M059J (cell line): ENCODE data around the gene BMI1. TPM values are rescaled to one million over a fixed set of nuclear protein-coding genes. Genes with fewer than 3 reads are reported as not detected.

Experiments used
- DNase-seq: peaks from one replicate; pipeline ENCODE4 v3.0.0-alpha.2; 2012; ENCODE audit warnings: low read depth
- total RNA-seq: library from RNA; depleted of rRNA; stranded (reverse); fragments of >200 nt; shearing (Covaris generic); gene quantifications from 2 replicates; pipeline ENCODE4 v1.2.3, GENCODE V29; 2014; rRNA removed

BMI1 gene
- total RNA-seq, 1 experiment from 2014 or later, result 34.2 TPM

DNA sequence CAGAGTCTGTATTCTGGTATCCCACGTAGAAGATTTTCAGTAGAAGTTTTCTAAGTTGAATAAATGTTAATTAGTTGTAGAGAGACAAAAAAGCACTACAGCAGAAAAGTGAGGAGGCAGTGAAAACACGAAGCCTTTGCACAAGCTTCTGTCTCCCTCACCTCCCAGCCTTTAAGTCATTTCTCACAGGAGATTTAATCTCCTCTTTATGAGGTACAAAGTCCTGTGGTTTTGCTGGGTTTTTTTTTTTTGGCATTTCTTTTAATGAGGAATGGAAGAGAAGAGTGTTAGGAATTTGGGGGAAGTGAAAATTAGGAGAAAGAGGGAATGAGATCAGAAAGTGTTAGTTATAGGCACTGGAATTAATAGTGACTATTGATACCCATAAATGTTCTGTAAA, 45.9 kb downstream of the BMI1 start:
- no peak for DNase-seq

DNA sequence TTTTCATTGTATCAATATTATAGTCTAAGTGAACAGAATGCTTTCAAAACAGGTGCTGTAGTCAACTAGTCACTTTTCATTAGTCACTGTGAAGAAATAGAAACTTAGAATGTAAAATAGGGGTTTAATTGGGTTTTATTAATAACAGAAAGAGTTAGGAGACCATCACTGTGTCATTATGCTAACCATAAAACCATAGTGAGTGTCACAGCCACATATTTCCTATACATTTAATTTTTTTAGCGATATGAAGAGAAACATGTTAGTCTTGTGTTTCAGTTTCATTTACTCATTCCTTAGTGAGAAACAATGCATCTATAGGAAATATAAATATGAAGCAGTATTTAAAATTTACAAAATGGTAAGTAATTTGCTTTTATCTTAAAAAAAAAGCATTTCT, 46.6 kb downstream of the BMI1 start:
- no peak for DNase-seq

DNA sequence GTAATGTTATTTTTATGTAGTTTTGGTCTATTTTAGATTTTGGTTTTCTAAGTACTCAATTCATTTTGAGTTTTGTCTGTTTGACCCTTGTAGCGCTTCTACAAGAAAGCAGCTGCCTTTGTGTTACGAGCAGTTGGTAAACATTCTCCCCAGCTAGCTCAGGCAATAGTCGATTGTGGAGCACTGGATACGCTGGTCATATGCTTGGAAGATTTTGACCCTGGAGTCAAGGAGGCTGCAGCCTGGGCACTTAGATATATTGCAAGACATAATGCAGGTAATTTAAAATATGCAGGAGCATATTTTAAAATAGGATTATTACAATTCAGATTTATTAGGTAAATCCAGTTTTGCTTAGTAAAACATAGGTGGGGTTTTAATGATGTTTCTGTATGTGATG, 47.5 kb downstream of the BMI1 start:
- no peak for DNase-seq

DNA sequence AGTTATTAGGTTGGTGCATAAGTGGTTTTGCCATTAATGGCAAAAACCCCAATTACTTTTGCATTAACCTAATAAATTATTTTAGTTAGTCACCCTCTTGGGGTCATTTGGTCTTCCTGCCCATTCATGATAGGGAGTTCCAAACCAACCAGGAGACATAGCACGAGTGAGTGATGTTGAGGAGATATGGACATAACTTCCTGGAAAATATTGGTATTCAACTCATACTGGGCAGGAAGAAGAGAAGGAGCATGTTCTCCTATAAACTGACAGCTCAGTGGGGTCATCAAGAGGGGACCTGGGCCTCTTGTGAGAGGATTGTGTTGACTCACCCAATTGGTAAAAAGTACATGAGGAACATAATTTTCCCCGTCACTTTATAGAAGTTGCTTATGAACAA, 48.1 kb downstream of the BMI1 start:
- no peak for DNase-seq

GRCh38 chr10:22369434-22370072, 48.7 kb downstream of the BMI1 start:
- DNase-seq, result peak; percentile 2

GRCh38 chr10:22370320-22370719, 49.4 kb downstream of the BMI1 start:
- DNase-seq, result no peak

GRCh38 chr10:22372298-22372697, 51.4 kb downstream of the BMI1 start:
- no peak for DNase-seq

GRCh38 chr10:22372917-22373316, 52.0 kb downstream of the BMI1 start:
- DNase-seq, result no peak

GRCh38 chr10:22374489-22375126, 53.7 kb downstream of the BMI1 start:
- DNase-seq, result no peak

GRCh38 chr10:22379059-22379458, 58.2 kb downstream of the BMI1 start:
- DNase-seq, result no peak

Other genes starting within 250 kb of the BMI1 start
- gene EBLN1, start 103.1 kb upstream of the BMI1 start, total RNA-seq, result 0.17 TPM in 1 of 2 replicates, not detected in the other
- gene COMMD3, start 4.7 kb upstream of the BMI1 start, total RNA-seq, result 11.9 and 26.8 TPM in 2 replicates
- 0.02 and 1.4 TPM in 2 replicates for gene SPAG6, start 24.4 kb downstream of the BMI1 start, total RNA-seq